Stimulated activated CD4-positive, alpha-beta T cell treated with anti-CD3 and anti-CD28 coated beads, Interleukin-15, amount 100 ng/mL, for 48 hours (primary cell): Measurements from ENCODE around the gene PTHLH.

Experiments used
- DNase-seq, 2 donors: peaks; one replicate each; pipeline ENCODE4 v3.0.0-alpha.2; 2020; ENCODE audit warnings: low read depth in 2 of 2

PTHLH gene

DNA sequence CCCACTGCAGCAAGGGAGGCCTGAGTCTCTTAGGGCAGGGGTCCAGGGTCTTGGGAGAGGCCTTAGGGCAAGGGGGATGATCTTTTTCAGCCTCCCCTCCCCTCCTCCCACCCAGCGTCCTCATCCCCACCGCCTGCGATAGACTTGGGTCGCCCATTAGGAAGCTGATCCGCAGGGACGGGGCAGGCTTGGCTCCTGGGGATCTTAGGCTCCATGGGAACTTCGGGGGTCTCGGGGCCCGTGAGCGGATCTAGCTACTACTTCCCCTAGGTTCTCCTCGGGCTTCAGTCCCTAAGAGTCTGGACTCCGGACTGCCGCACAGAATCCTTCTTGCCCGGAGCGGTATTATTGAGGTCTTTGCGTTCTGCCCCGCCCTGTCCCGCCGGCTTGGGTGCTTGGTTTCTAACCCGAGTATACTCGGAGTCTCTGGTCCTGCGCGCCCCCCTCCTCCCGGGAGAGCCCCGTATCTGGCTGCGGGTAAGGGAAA lies 2.2 kb upstream of the PTHLH start:
- DNase-seq, result no peak

DNA sequence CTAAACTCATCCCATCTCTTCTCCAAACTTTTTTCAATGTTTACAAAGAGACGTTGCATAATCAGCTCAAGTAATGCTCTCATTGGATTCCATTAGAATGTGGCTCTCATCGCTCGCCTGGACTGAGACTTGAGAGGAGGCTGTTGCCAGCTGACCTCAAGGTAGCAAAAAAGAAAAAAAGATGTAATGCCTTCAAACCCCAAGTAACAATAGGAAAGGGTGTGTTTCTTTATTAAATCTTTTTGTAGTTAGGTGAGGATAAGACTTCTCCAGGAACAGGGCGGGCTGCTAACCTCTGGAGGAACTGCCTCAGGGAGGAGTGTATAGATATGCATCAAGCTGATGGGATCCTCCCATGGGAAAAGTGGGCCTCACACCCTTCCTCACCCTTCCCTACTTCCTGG lies 956 bp upstream of the PTHLH start:
- DNase-seq, result no peak

DNA sequence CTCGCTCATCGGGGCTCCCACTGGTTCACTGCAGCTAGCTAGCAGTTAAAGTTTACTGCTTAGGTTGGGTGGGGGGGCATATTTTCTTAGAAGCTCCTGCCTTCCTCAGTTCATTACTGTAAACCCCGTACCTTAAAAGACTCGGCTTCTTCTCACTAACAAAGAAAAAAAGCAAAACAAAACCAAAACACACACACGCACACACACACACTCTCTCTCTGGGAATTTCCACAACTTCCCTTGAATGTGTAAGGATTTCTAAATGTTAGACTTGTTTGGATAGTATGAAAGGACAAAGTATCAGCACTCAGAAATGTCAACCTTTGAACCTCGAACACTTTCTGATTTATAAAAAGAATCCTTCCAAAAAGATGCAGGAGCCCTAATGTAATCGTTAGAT lies 927 bp downstream of the PTHLH start:
- DNase-seq, result no peak

DNA sequence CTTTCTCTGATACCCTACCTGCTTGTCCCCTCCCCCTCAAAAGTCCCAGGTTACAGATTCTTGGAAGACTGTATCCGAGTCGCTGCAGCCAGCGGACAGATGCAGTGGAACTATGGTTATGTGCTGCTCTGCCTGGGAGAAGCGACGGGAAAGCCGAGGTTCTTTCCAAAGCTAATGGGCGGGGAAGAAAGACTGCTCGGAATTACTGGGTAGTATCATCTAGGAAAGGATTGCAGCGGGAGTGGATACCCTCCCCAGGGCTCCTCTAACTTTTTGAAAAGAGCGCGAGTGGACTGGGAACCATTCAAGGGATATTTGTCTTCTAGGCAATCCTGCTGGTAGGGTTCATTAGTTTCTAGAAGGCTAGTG lies 1.4 kb downstream of the PTHLH start:
- no peak for DNase-seq

DNA sequence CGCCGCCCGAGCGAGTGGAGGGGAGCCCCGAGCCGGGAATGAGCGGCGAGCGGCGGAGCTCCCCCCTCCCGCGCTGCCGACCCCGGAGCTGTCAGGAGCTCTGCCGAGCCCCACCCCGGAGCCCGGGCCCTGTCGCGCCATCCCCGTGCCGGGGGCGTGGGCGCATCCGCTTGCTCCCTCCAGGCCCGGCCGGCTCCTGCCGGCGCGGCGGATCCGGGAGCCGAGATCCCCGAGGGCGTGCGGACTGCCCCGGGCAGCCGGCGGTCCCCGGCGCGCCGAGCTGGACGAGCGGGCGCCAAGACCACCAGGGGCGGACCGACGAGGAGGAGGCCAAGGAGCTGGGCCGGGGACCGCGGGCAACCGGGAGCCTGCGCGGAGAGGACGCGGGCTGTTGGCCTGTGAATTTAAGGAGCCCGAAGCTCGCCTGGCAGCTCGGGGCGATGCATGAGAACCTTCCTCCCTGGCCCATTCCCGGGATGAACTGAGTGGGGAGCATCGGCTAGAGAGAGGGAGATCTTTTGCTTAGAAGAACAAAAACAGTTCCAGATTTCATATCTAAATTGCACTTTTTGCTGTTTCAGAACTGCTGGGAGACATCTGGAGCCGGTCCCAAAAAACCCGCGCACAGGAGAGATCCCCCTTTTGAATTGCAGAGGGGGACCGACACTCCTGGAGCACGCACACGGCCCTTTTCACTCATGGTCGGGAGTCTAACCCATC lies 2.0 kb downstream of the PTHLH start:
- DNase-seq, result no peak

DNA sequence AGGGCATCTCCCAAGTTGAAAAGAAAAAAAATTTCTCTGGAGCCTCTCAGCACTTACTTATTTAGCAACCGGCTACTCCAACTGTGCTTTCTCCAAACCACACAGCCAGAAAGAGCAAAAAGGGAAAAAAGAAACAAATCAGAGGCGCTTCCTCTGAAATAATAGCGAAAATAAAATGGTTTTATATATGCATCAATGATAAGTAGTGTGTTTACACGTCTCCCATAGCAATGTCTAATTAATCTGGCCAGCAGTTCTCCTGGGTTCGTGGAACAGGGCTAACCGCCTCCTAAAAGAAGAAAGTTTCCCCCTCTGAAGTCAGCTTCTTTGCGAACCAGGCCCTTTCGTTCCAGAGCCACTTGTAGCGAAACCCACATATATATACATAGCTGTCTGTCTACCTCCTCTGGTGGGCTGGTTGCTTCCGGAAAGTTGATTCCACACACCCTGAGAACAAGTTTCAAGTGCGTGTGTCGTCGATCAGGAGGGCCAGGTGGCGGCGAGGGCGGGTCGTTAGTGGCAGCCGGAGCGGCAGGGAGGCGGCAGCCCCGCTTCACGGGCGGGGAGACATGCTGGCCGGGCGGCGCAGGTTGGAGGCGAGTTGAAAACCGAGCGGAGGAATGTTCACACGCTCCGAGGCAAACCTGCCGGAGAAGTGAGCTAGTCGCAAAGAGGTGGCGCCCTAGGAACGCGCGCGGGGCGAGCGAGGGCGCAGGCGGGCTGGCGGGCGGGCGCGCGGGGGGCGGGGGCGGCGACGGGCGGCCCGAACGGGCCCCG lies 2.7 kb downstream of the PTHLH start:
- DNase-seq, result peak; percentile 24 to 40

DNA sequence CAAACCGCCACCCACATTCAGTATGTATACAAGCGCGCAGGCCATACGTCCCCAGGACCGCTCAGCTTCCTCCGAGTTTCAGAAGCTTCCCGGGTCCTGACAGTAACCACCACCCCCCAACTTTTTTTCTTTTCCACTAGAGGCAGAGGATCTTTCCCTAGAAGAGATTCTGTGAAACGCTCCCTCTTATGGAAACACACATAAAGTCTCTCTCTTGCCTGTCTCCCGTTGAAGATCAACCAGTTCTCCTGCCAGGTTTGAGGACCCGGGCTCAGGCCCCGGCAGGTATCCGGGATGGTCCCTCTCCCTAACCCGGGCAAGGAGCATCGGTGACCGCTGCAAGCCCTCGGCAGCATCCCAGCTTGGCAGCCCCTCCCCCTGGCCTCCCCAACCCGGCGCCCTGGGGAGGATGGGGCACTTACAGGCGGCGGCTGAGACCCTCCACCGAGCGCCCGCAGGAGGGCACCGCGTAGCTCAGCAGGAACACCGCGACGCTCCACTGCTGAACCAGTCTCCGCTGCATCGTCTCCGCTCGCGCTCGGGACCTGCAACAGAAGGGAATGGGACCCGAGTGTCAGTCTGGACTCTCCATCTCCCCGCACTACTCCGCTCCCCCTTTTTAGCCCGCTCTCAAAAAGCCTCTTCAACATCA lies 3.4 kb downstream of the PTHLH start:
- no peak for DNase-seq

DNA sequence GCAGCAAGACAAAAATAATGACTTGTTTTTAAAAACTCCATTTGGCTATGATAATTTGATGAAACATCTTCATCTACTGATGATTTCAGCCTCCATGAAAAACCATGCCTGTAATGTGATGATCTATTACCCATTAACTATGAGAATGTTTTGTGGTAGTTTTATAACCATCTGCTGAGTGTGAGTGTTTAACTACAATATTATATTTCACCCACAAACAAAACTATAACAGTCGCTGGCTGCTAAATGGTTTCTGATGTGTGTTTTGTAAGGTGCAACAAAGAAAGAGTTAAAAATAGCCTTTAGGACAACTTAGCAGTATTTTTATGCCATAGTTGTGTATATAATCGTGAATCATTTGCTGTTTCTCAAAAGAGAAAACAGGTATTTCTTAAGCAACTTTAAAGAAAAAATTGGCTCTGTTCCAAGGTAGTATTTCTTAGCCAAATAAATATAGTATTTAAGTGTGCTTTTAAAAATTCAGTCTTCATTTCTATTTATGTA lies 4.9 kb downstream of the PTHLH start:
- DNase-seq, result no peak

DNA sequence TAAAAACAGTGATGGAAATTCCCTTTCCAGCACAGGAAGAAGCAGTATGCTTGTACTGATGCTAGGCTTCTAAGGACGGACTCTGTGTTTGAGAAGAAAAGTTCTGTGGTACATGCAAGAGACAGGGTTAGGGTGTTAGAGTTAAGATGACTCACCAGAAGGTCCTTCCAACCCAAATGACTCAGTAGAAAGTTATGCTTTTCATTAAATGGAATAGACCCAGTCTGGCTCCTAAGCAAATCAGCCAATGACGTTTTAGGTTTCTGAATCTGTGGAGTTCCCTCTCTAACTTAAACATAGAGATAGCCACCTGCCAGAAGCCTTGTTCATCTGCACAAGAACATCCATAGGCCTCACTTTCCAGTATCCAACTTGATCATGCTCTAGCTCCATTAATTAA lies 5.7 kb downstream of the PTHLH start:
- no peak for DNase-seq

DNA sequence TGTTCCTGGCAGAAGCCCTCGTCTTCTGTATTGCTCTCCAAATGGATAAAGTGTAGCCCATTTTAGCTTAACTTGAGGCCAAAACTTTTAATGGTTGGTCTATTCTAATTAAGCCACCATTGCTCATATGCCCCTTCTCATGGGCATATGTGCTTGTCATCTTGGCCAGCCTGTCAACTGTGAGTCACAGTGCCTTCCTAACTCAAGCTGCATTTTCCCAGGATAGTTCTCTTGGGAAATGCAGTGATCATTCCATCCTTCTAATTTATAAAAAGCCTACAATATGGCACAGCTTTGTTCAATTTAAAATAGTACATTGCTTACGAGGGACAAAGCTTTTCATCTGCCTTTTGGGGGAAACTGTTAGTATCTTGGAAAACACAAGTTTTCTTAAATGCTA lies 6.6 kb downstream of the PTHLH start:
- no peak for DNase-seq

DNA sequence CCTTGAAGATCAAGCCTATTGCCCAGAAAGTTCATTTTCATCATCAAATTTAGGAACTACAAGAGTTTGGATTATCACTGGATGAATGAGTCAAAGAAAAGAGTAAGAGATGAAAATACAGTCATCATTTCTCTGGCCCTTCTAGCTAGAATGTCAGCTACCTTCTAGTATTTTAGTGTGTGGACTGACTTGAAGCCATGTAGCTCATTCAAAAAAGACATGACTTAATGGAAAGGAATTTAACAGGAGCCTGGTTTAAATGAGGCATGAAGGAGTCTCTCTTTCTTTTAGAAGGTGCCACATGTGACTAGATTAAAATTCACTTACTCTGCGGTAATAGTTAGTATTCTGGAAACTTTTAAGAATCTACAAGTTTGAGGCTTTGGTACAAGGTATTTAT lies 7.1 kb downstream of the PTHLH start:
- no peak for DNase-seq

DNA sequence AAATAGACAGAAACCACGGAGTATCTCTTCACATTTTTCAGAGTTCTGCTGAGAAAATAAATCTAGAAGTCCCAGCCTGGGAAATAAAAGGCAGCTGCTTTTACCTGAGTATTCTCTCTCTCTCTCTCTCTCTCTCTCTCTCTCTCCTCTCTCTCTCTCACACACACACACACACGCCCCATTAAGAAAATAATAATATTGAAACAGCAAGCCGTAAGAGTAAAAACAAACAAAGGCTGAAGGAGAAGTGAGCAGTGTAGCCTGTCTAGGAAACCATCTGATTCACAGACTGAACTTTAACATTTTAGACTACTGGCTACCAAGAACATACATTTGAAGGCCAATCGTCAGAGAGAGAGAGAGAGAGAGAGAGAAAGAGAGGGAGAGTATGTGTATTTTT lies 8.4 kb downstream of the PTHLH start:
- no peak for DNase-seq

DNA sequence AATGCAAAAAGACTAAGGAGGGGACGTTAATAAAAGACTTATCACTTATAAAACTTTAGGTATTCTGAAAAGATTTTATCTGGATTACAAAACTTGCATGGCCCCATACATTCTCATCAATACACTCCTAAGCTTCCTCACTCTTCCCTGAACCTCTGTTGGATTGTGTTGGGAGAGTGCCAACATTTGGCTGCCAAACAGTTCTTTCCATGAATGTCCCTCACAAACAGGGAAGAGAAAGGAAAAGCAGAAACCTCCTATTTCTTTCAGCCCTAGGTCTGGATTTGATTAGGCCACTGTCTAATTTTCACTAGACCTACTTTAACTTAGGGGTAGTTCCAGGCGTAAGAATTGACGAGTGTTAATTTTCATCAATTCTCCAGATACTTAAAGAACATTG lies 11.7 kb downstream of the PTHLH start:
- DNase-seq, result no peak

DNA sequence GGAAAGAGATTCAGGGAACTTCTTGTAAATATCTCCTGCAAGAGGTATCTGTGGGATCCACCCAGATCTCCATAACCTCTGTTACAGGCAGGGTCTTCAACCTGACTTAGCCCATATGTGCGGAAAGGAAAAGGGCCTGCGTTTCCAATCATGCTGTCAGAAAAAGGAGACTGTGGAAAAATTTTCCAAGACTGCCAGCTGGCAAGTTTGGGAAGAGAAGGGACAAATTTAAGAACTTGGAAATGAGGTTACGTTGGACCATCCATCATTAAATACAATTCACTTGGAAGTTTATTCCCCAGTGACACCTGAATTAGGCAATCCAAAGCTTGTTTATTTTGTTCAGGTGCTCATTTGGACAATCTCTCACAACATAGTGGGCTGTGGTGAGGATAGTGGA lies 13.9 kb downstream of the PTHLH start:
- no peak for DNase-seq

DNA sequence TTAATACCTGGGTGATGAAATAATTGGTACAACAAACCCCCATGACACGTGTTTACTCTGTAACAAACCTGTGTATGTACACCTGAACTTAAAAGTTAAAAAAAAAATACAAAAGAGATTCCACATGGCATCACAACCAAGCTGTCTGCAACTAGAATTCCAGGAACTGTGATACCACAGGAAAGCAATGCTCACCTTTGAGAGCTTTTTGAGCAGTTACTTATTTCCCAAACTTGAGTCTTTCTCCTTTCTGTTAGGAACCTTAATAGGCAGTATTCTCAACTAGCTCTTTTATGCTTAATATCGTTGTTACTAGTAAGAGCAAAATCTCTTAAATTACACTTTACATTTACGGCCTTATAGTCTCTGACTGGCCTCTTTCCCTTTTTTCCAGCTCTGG lies 15.2 kb downstream of the PTHLH start:
- no peak for DNase-seq

DNA sequence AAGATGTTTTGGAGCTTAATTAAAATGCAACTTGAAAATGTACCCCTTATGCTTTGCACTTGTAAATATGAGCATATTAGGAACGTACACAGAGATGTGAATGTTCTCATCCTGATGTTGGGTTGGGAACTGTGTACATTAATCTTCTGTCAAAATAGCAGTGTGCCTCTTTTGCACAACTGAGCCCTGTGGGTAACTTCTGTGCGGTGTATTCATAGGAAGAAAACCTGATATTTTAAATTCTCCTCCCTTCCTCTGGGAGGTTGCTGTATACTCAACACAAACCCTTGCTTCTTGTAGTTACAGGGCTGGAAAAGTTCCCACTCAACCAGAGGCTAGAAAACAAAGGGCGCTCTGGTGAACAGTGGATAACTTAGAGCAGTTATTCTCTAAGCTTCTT lies 18.7 kb downstream of the PTHLH start:
- no peak for DNase-seq

DNA sequence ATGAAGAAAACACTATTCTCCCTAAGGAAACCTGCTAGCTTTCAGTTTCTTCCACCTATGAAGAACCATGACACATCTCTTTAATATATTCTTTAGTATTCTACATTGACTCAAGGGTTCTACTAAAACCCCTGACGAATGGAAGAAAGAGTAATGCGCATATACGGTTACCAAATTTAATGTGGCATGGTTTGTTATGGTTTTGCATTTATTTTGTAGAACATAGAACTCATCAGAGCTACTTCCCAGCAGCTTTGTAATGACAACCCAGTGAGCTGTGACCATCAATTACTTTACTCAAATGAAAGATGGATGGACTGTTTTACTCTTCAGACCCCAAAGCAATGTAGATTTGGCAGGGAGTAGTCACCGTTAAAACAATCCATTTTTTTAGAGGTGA lies 19.2 kb downstream of the PTHLH start:
- no peak for DNase-seq

DNA sequence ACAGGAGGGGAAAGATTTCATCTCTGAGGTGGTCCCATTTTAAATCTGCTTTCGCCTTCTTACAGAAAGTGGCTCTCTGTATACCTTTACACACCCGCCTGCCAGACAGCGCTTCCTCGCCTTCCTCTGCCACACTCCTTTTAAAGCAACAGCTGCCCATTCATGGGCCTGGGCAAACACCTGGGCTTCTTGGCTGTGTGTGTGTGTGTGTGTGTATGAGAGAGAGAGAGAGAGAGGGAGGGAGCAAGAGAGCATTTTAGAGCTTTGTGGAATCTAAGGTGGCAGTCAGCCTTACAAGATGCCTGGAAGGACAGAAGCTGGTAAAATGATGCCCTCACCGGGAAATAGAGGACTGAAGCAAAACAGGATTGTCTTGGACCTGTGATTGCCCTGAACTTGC lies 20.0 kb downstream of the PTHLH start:
- DNase-seq, result no peak

DNA sequence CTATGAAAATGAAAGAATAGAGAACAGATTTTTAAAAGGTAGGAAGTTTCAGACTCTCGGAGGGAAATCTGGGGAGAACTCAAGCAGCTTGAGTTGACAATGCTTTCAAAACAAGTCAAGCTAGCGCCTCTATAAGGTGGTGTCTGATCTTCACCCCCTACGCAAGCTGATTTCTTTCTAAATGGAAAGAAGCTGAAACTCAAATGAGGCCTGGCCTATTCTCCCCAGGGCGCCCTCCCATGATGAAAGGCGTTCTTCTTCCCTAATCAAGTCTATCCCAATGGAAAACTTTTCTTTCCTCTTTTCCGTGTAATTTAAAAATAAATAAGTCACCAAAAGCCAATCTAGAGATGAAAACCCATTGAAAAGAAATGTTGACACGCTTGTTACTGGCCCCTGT lies 20.6 kb downstream of the PTHLH start:
- DNase-seq, result no peak

DNA sequence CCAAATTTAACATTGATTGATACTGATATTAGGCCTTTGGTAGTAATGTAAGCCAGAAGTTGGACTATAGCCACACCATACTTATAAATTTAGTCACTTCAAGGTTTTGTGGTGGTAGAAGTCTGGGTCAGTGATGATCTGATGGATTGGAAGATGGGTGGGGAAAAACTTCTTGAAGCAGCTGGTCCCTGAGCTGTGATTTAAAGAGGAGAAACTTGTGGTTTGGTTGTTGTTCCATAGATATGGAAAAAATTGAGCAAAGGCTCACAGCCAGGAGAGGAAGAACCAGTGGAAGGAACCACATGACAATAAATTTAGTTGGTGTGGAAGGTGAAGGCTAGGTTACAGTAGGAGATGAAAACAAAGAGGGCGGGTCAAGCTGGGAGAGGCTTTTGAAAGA lies 26.1 kb downstream of the PTHLH start:
- DNase-seq, result no peak

DNA sequence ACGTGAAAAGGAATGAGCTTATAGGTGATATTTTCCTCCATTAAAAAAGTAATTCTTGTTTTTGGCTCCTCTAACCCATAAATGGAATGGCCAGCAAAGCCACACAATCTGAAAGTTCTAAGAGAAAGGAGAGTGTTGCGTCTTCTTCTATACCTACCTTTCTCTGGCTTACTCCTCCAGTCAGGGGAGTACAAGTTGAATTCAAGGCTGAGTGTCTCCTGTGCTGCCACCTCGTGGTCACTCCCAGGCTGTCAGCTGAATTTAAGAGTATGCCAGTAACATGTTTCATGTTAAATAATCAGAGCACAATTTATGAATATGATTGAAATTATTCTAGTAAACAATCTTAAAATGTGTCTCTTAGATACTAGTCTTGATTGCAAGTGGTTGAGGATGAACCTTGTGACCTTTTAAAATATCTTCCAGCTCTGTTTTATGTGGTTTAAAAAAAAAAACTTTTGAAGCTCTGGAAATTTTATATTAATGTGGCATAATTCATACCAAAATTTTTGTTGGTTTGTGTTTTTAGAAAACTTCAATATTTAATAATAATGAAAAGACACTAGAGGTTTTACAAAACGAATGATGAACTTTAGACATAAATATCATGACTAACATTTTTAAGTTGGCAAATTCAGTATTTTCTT lies 31.7 kb downstream of the PTHLH start:
- DNase-seq, result peak; percentile 49 to 52

DNA sequence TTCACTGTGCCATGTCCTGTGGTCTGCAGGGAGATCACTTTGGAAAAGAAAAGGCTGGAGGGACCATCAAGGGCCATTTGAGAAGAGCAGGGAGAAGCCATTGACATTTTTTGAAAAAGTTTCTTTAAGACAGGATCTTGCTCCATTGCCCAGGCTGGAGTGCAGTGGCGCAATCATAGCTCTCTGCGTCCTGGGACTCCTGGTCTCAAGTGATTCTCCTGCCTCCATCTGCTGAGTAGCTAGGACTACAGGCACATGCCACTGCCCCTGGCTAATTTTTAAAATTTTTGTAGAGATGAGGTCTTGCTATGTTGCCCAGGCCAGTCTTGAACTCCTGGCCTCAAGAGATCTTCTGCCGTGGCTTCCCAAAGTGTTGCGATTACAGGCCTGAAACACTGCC lies 32.3 kb downstream of the PTHLH start:
- DNase-seq, result no peak
